SKM-1 treated with dmso at 0.1 percent for 144 hours (cell line): ENCODE data around the gene UFL1.

Experiments used
- DNase-seq: peaks from one replicate; lab custom pipeline; 2025; ENCODE audit not compliant: unreplicated experiment; lab: John Stamatoyannopoulos, UW

Gene UFL1

DNA sequence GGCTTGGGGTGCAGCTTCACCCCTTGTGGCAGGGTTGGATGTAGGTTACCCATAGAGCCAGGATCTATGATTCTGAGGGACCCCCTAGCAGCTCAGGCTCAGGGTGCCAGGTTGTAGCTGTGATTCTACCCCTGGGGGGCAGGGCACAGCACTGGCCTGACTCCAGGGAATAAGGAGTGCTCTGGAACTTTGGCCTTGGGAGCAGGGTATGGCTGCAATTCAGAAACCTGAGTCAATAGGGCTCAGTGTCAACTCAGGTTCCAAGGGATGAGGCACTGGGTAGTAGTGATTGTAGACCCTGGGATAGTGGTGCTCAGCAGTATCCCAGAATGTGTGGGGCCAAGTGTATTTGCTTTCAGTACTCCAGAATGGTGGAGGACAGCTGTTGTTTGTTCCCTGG, 49.9 kb downstream of the UFL1 start:
- DNase-seq = no peak

DNA sequence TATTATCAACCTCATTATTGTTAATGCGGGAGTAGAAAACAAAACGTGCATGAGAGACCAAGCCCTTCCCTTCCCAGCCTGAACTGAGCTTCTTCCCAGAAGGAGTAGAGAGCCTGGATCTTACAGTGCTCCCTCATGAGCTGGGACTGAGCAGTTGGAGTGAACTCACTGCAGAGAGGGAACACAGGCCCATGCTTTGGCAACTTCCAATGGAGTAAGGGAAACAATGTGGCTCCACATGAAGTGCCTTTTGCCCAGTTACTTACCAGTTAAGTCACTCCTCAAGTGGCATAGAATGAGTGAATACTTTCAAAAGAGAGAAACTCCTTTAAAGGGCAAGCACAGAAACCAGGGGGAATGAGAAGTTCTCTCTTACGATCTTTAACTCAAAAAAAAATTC, 53.8 kb downstream of the UFL1 start:
- DNase-seq = no peak

DNA sequence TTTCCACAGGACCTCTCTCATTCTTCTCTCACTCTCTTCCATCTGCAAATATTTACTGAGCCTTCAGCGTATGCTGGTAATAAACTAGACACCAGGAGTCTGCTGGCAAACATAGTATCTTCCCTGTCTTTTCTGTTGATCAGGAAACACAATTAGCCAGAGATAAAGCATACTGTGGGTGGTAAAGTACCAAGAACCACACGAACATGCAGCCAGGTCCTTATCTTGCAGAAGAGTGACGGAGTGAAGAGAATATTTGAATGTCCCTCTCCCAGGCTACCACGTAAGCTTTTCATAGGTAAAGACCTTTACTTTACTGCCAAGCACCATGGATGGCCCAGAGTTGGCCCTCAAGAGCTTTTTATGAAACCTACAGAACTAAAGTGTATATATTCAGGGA, 54.6 kb downstream of the UFL1 start:
- no peak for DNase-seq

GRCh38 chr6:96582021-96582420, 60.4 kb downstream of the UFL1 start:
- DNase-seq = no peak

DNA sequence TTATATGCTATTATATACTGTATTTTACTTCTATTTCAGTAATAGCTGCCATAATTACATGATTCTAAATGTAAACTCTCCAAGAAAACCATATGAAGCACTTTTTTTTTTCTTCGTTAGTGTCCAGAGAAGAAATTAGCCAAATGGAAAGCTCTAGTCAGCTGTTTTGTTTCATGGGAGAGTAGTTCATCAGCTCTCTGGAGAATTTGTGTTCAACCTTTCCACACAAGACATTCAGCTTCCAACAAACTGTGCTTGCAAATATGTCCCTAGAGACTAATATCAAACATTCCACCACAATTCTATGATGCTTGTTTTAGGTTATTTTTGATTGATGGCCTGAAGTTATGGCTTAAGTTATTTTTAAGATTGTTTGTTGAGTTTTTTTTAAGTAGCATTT, 60.8 kb downstream of the UFL1 start:
- no peak for DNase-seq

GRCh38 chr6:96604420-96604819, 82.8 kb downstream of the UFL1 start:
- no peak for DNase-seq
